GM19395 (cell line): ENCODE measurements around the gene LRRC26.

Experiments
- ATAC-seq: cut with Tn5 transposase; IDR thresholded peaks from one replicate; pipeline ENCODE4 v1.9.1; 2021; ENCODE audit warnings: mild to moderate bottlenecking, moderate library complexity; ENCODE audit not compliant: unreplicated experiment

Gene LRRC26

DNA sequence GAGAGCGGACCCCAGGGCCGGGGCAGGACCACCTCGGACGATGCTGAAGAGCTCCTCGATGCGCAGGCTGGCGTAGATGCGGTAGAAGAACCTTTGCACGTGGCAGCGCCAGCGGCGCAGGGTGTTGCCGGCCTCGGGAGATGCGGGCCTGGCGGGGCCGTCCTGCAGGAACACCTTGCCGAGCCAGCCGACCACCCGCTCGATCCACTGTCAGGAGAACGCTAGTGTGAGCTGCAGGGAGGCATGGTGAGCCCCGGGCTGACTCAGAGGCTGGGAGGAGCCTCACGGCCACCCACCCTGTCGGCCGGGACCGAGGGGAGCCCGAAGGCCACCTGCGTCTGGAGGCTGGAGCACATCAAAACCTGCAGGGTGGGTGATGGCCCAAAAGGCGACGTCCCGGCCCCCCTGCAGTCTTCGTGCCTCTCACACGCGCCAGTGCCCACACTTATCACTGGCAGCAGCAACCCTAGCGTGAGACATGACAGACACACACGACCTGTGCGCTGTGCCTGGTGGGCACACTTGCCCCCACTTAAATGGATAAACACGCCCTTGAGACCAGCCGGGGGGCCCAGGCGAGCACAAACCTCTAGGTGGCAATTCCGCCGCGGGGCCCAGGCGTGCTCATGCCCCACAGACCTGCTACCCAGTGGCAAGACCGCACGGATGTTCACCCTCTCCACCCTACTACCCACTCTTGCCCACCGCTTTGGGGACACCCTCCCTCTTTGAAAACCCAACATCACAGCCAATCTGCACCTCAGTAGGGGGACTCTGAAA is 15.2 kb upstream of the LRRC26 start:
- ATAC-seq, result no peak

DNA sequence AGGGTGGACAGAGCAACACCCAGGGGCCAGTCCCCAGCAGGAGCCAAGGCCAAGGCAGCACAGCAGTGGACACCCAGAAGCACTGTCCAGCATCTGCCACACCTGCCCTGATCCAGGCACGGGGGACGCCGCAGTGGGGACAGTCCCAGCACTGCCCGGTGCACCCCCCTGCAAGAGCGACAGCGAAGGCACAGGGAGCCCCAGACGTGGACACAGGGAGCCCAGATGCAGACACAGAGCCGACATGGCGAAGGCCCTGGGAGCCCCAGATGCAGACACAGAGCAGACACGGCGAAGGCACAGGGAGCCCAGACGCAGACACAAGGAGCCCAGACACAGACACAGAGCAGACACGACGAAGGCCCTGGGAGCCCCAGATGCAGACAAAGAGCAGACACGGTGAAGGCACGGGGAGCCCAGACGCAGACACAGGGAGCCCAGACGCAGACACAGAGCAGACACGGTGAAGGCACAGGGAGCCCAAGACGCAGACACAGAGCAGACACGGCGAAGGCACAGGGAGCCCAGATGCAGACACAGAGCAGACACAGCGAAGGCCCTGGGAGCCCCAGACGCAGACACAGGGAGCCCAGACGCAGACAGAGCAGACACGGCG is 14.2 kb upstream of the LRRC26 start:
- no peak for ATAC-seq

DNA sequence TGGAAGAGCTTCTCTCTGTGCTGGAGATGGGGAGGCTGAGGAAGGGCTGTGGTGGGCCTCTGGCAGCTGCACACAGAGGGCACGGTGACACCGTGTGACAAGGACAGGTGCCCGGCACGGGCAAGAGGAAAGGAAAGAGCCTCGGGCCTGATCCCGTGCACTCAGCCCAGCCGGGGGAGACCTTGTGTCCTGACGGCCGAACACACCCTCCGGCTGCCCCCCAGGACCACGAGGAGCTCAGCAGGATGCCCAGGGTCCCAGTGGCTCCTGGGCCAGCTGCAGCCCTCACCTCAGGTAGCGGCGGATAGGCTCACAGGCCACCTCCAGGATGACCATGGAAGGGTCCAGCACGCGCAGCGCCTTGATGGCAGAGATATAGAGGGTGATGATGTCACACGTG is 13.0 kb upstream of the LRRC26 start:
- ATAC-seq, result no peak

DNA sequence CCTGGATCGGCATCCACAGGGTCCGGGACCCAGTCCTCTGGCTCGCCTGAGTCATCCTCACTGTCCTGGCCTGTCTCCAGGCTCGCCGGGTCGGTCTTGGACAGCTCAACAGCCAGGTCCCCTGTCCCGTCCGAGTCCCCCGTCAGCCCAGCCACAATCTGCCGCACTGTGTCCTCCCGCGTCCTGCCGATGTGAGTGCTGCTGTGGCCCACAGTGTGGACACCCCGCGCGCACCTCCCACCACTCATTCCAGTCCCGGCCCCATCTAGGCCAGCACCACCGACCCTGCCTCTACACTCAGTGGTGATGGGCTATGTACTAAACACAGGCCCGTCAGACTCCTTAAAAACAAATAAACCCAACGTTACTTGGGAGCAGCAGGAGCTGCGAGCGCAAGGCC is 11.8 kb upstream of the LRRC26 start:
- ATAC-seq, result no peak

DNA sequence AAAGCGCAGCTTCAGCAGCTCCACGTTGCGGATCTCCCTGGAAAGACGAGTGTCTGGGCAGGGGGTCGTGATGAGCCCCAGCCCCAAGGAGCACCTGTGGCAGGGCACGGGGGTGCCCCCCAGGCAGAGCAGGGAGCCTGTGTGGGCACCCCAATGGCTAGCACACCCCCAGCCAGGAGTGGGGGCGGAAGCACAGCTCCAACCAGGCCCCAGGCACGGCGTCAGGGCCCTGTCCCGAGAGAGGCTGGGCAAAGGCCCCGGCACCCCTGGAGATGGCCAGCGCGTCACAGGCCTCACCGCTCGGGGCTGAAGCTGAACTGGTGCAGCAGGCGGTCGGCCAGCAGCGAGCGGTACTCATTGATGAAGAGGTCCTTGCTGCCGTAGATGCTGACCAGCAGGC is 10.6 kb upstream of the LRRC26 start:
- no peak for ATAC-seq

DNA sequence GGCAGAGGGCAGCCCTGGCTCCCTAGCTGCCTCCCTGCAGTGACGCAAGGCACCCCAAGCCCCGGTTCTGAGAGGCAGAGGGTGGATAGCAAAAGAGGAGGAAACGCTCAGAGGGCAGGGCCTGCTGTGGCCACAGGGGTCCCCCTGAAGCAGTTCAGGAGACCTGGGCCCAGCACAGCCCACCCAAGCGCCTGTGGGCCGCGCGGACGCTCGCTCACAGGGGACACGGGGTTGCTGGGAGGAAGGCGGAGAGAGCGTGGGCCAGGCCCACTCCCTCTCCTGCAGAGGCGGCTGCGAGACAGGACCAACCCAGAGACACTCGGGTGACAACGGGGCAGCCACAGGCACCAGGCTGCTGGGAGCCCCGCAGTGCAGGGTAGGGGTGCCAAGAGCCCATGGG is 9.9 kb upstream of the LRRC26 start:
- ATAC-seq, result no peak

DNA sequence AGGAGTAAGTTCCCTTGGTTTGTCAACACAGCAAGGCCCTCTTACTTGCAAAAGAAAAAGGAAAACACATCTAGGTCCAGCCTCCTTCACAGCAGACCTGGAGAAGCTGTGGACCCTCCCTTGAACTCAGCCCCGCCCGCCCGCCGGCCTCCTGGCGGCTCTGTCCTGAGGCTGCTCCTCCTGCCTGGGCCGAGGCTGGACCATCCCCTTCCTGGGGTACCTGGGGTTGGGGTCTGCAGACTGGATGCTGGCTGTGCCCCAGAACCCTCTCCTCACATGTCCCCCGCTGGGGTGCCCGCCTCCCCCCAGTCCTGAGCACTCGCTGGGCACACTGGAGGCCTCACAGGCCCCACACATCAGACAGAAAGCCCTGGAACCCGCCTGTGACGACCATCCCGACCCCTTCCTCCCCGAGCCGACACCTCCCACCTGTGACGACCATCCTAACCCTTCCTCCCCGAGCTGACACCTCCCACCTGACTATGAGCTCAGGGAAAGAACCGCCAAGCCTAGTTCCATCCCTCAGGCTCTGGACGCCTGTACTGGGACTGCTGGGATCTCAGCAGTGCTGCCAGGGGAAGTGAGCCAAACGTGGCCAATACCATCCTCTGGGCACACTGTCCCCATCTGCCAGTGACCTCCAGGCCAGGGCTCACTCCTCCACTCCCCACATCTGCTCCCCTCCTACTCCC is 9.2 kb upstream of the LRRC26 start:
- no peak for ATAC-seq

DNA sequence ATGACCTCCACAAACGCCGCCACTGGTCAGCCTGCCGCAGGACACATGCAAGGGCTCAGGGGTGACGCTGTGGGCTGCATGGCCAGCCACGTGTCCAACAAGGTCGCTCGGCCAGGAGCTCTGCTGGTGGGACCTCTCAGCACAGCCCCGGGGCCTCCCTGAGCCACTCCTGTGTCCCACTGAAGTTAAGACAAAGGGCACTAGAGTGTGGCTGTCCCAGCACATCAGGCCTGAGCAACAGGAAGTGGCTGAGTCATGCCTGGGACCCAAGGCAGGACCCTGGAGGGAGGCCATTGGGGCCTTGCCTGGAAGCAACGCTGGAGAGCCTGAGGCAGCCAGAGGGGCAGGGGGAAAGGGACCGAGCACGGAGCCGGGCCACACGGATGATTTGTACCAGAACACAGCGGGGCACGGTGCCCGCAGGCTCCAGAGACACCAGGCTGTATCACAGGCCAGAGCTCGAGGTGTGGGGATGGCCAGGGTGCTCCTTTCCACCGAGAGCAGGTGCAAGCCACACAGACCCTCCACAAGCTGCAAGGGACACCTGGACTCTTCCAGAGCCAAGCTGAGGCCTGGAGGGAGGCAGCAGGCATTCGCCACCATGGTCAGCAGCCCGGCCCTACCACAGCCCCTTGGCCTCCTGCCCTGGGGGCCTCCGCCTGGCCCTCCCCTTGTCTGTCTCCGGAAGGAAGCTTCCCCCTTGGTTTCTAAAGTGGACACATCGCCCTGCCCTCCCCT is 8.5 kb upstream of the LRRC26 start:
- no peak for ATAC-seq

DNA sequence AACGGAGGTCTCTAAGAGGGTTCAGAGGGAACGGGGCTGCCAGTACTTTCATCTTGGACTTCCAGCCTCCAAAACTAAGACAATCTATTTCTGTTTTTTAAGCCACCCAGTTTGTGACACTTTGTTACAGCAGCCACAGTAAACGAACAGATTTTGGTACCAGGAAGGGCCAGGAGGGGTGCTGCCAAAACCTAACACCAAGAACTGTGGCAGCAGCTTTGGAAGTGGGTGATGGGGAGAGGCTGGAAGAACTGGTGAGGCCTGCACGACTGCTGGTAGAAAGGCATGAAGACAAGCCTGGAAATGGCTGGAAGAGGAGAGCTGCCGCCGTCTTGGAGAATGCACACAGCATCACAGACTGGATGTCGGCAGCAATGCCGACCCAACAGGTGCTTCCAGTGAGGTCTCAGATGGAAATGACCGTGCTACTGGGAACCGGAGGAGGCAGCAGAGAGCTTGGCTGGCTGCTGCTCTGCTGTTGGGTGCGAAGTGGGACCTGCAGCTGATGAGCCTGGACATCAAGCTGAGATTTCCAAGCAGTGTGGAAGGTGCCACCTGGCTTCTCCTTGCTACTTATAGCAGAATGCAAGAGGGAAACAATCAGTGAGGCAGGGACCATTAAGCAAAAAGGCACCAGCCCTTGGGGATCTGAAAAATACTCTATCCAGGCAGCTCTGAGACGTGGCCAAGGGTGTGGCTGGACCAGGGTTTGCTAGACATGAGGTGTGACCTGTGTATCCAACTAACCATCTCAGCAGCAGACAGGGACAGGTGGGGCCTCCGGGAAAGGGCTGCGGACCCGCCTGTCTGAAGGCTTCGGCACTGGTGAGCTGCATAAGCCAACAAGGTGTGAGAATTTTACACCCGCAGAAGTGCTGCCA is 6.7 kb upstream of the LRRC26 start:
- peak; percentile 43 for ATAC-seq

DNA sequence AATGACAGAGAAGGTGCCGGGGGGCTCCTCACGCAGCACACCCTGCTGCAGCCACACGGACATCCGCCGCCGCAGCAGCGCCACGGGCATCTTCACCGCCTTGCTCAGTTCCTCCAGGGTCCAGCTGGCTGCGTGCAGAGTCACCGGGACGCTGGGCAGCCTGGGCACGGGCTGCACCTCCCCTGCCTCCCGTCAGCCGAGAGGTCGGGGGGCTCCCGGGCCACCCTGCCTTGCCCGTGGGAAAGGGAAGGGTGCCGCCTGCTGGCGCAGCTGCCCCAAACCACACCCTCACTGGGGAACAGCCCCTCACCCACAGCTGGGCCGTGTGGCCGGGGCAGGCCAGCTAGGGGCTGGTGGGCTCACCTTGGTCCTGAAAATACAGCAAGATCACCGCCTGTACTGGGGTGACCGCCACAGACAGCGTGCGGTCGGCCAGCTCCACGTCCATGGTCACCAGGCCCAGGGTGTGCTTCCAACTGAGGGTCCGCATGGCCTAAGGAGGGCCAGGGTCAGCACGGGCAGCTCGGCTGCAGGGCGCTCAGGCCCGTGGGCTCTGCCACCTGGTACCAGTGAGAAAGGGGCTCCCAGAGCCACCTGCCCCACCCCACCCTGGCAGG is 5.6 kb upstream of the LRRC26 start:
- ATAC-seq, result no peak

DNA sequence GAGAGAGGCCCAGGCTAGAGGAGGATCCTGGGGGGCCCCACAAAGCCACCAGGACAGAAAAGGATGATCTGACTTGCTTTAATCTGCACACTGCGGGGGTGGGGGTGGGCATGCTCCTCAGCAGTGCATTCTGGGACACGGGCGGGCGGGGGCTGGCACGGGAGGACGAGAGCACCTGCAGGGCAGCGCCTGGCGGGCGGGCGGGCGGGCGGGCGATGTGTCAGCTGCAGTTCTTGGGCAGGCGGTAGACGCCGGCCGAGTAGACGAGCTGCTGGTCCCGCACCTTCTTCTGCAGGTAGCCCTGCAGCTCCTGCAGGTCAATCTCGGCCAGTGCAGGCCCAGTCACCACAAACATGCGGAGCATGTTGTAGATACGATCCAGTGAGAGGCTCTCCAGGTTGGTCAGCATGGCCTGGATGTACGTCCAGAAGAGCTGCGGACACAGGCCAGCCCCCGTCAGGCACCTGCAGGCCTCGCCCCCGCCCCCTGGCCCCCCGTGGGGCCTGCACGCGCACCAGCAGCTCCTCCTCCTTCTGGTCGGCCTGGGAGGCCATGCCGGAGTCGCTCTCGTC is 5.0 kb upstream of the LRRC26 start:
- no peak for ATAC-seq

DNA sequence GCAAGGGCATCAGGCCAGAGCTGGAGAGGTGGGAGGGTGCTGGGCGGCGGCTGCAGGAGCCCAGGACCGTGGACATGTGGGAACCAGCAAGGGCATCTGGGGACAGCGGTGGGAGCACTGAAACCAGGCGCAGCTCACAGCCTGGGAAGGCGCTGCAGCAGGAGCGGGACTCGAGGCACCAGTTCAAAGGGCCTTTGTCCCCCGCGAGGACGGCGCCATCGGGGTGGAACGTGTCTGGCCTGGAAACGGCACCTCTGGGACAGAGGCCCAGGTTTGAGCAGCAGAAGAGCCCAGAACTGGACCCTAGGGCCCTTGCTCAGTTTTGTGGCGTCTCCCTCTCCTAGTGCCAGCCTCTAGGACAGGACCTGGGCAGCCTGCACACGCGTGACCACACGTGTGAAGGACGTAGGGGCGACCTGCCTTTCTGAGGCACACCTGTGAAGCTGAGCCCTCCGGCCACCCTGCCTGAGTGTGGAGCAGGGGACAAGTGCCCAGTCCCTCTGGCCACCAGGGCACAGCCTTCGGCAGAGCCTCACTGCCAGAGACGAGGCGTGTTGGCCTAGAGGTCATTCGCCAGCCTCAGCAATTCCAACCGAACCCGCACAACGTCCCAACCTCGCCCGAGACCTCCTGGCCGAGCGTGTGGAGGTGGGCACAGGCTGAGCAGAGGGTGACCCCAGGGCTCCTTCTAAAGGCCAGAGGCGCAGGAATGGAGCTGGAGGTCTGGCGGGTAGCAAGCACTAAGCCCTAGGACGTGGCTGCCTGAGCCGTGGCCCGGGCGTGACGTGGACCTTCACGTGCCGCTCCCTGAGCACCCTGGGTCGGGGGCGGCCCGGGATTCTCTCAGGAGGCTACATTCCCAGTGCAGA is 4.2 kb upstream of the LRRC26 start:
- ATAC-seq, result no peak

DNA sequence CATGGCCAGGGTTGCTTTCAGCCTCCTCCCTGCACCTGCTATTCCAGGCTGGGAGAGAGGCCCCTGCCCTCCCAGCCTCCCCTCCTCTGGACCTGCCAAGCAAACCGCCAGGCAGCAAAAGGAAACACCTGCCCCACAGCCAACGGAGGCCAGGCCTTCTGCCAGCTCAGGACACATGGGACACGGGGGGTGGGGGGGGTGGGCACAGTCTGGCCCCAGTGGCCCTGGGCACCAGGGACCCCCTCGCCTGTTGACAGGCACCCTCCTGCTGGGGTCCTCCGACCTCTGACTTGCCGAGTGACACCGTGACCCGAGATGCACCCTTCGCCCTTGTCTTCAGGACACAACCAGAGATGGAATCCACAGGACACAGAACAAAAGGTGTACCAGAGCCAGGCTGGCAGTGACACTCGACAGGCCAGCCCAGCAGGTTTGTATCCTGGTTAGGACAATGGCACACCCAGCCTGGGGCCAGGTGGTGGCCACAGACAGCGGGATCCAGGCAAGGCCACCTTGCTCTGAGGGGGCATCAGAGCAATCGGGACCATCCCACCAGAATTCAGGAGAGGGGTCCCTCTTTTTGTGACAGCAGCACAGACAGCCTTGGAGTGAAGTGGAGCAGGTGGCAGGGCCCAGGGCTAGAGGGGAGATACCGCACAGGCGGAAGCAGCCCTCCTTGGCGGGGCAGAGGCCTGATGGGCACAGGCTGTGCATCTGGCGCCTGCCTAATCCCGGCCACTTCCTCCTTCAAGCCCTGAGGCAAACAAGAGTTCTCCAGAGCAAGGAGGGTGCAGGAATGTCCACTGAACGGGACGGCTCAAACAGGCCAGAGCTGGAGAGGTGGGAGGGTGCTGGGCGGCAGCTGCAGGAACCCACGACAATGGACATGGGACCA is 3.3 kb upstream of the LRRC26 start:
- no peak for ATAC-seq

DNA sequence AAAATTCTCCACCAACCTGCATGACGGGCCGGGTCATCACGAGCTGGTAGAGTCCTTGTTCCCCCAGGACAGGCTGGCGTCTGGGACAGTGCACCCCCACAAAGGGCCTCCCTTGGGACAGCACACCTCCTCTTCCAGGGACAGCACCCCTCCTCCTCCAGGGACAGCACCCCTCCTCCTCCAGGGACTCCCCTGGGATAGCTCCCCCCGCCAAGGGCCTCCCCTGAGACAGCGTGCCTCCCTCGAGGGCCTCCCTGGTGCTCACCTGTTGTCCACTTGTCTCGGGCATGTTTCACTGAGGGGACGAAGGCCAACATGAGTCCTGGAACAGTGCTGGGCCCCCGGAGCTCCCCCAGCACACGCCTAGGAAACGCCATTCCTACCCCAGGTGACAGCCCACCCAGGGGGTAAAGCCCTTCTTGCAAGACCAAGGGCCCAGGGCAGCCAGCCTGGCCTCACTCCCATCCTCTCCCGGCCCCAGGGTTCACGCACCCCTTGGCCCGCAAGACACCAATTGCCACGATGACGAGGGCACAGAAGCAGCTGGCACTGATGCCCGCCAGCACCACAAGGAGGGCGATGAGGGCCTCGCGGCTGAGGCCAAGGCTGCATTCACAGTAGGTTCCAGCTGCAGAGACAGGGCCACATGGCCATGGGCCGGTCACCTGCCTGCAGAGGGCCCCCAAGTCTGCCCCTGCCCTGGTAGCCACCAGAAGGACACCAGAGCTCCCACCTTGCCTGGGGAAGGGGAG is 1.5 kb upstream of the LRRC26 start:
- ATAC-seq, result no peak

DNA sequence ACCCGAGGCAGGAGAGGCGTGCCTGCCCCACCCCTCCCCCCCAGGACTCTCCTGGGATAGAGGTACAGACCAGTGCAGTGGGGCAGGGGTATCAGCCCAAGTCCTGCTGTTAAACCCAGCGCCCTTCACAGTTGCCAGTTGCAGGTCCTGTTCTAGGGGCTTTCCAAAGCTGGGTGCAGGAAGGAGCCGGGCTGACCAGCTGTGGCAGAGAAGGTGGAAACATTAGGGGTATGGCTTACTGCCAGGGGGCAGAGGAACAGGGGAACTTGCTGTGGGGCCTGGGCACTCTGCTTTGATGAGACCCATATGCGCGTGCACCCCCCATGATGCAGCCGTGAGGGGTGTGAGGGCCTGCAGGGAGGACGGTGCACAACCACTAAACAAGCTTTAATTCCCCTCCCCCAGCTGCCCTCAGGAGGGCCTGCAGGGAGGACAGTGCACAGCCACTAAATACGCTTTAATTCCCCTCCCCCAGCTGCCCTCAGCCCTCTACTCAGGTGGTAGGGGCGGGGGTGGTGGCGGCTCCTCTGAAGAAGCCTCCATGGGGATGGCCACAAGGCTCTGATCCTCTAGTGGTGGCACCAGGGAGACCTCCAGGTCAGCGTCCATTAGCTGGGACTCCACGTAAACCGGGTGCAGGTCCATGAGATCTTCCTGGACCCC is 766 bp upstream of the LRRC26 start:
- ATAC-seq, result no peak
